Heart right ventricle (tissue), 16 donors: ENCODE results near the gene PDE7B. TPM values are rescaled to one million over a fixed set of nuclear protein-coding genes. Genes with fewer than 3 reads are reported as not detected.
A peak's percentile ranks its signal among the peaks of the same experiment; 100 is the strongest.

Experiments used
- ATAC-seq, 8 donors: fragments of 200-7000 bp; cut with Tn5 transposase; one replicate each; pipeline ENCODE4 v1.9.1; 2020; ENCODE audit warnings: mild to moderate bottlenecking in 8 of 8, moderate library complexity in 8 of 8, moderate number of reproducible peaks in 1 of 8
- DNase-seq, 2 donors: peaks; one replicate each; pipeline ENCODE4 v3.0.0-alpha.2; 2020
- H3K27ac ChIP-seq, 10 donors: fragments of 200-600 bp; sonication (generic) in 2 of 10; one replicate each; pipeline versions ENCODE4 v1.5.0 to v1.8.0; 2020 to 2022; ENCODE audit warnings: mild to moderate bottlenecking in 3 of 10
- H3K27me3 ChIP-seq, 7 donors: fragments of 200-600 bp; one replicate each; pipeline ENCODE4 v1.8.0; 2021 to 2022; ENCODE audit warnings: mild to moderate bottlenecking in 2 of 7
- H3K36me3 ChIP-seq, 9 donors: fragments of 200-600 bp; sonication (generic) in 1 of 9; one replicate each; pipeline versions ENCODE4 v1.5.0 to v1.8.0; 2020 to 2022; ENCODE audit warnings: mild to moderate bottlenecking in 2 of 9
- H3K4me1 ChIP-seq, 9 donors: fragments of 200-600 bp; sonication (generic) in 1 of 9; one replicate each; pipeline versions ENCODE4 v1.5.0 to v1.8.0; 2020 to 2022; ENCODE audit warnings: mild to moderate bottlenecking in 4 of 9
- H3K4me3 ChIP-seq, 10 donors: fragments of 200-600 bp; sonication (generic) in 2 of 10; one replicate each; pipeline versions ENCODE4 v1.5.0 to v1.8.0; 2020 to 2022; ENCODE audit warnings: mild to moderate bottlenecking in 7 of 10, moderate library complexity in 2 of 10
- H3K9me3 ChIP-seq, 11 donors: fragments of 200-600 bp in 10 of 11; sonication (generic) in 2 of 11; one replicate each; pipeline versions ENCODE4 v1.5.0 to v1.8.0; 2013 to 2022; ENCODE audit warnings: mild to moderate bottlenecking in 2 of 11, control low read depth in 1 of 11, moderate library complexity in 1 of 11
- WGBS, 2 donors: extraction: QIAGEN DNeasy Blood & Tissue Kit; methylation state at CpG; one replicate each; pipeline ENCODE4 v1.1.7; 2013; ENCODE audit warnings: inconsistent platforms in 1 of 2; 5-methylcytosine and 5-hydroxymethylcytosine counted together
- intact Hi-C, 10 donors: fragments of 100-400 bp; cut with DNase I; formaldehyde crosslinking; loops; one replicate each; pipeline versions ENCODE4 v1.11.1 to v1.14.2; 2022
- polyA plus RNA-seq, 2 donors: library from polyadenylated mRNA; stranded (reverse); fragments of 200-250 nt; gene quantifications; one replicate each; pipeline ENCODE4 v1.2.3, GENCODE V29; 2013
- total RNA-seq, 10 donors: library from RNA; stranded (reverse); fragmentation: NEBNext Ultra II Directional in 3 of 10; extraction: Animal tissue kit (Norgen Biotek cat#: 25700) in 3 of 10; gene quantifications; one replicate each; pipeline versions ENCODE4 v1.2.1 to v1.2.4, GENCODE V29; 2021 to 2023
- TF ChIP-seq, protein P1 (sequence below), 9 donors: fragments of 200-600 bp; sonication (generic) in 2 of 9; IDR thresholded peaks; one replicate each; pipeline versions ENCODE4 v1.5.0 to v1.8.0; 2021 to 2022; ENCODE audit warnings: antibody characterized with exemption in 9 of 9, mild to moderate bottlenecking in 5 of 9, moderate library complexity in 1 of 9
- donor health status: Arrhythmogenic right ventricular cardiomyopathy.
- donor health status: ischemic (EF 13 %, LVEDD 7.1; RV severe dilation, severe dysfunction).
- donor health status: healthy with polysubstance abuse.
- donor health status: DM: no; HTN: yes; CAD: no.
- donor health status: DM: no; HTN: no; CAD: no.
- donor health status: ischemic (EF 25% LVEDD 6.9; RV normal size, moderate dysfunction).
- donor health status: ischemic (EF 25% LVEDD 5.7; RV mildly dilated, moderate dysfunction).
- donor health status: healthy.
- donor health status: DM: yes; HTN: yes; CAD: no.
- donor health status: Ischemic cardiomyopathy.
- donor health status: ischemic (EF 35%, LVEDD 5.7; RV mildly dilated, moderate dysfunction).
- donor health status: nonischemic (EF 11% LVEDD 7.7; RV severe dilation, severe dysfunction).
- donor health status: DM: yes; HTN: yes; CAD: no.
- donor health status: PGD.
- donor health status: ischemic (EF 29% LVEDD 5.4; RV normal size, mild dysfunction).
- donor health status: nonischemic (EF 23%, LVEDD 6.1; RV moderate dilation, normal function).

Gene PDE7B
- total and polyA plus RNA-seq, 12 donors = 3.7 to 19.6 (median 10.8) TPM

DNA sequence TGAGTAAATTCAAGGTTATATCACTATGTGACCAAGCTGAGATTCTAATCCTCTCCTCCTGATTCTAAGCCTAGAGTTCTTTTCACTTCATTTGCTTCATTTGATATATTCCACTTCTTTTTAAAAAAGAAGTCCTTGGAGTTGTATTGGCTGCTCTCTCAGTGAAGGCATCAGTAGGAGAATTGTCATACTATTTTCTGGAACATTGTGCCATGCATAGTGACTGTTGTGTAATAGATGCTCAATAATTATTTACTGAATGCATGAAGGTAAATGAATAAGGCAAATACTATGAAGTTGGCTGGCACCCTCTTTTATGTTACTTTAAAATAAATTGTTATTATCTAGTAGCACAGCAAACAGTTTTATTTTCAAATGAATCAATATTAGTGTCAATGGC lies 209.3 kb downstream of the PDE7B start:
- peak overlapping the region in 2 of 10 donors; percentile 19 to 46 for H3K27ac ChIP-seq

DNA sequence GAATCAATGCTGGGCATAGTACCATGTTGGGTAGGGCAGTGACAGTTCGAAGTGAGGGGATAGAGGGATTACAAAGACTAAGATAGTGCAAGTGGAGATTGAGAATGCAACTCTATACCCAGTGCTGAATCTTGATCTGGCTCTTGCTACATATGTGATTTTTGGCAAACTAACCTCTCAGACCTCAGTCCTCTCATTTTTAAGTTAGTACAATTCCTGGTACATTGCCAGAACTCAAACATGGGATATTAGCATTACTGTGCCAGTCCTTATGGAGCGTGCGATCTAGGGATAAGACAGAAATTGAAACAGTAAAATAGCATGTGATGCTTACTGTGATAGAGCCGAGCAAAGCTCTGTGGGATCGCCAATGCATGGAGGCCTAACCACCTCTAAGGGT lies 210.2 kb downstream of the PDE7B start:
- ATAC-seq (no peak), DNase-seq (no peak)
- H3K4me1 ChIP-seq = peaks cover 4 to 67% (median 34%) of the 10 kb centered on the region in 9 donors
- H3K27ac ChIP-seq = no peak overlapping the region
- H3K27me3 ChIP-seq = no peaks in the 10 kb centered on the region
- TF ChIP-seq, protein P1, sequence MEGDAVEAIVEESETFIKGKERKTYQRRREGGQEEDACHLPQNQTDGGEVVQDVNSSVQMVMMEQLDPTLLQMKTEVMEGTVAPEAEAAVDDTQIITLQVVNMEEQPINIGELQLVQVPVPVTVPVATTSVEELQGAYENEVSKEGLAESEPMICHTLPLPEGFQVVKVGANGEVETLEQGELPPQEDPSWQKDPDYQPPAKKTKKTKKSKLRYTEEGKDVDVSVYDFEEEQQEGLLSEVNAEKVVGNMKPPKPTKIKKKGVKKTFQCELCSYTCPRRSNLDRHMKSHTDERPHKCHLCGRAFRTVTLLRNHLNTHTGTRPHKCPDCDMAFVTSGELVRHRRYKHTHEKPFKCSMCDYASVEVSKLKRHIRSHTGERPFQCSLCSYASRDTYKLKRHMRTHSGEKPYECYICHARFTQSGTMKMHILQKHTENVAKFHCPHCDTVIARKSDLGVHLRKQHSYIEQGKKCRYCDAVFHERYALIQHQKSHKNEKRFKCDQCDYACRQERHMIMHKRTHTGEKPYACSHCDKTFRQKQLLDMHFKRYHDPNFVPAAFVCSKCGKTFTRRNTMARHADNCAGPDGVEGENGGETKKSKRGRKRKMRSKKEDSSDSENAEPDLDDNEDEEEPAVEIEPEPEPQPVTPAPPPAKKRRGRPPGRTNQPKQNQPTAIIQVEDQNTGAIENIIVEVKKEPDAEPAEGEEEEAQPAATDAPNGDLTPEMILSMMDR (IDR thresholded peaks at IDR 0.05) = no peak
- intact Hi-C loops = no loop called here
- H3K4me3 ChIP-seq = no peak overlapping the region
- no peaks in the 10 kb centered on the region for H3K36me3 ChIP-seq
- WGBS, 2 donors = 93 to 97% methylated on average over 5 of the region's 5 CpGs
- no peaks in the 10 kb centered on the region for H3K9me3 ChIP-seq

More for the DNA sequence above, 209.3 kb downstream of the PDE7B start:
- ATAC-seq (no peak), DNase-seq (no peak)
- no peaks in the 10 kb centered on the region for H3K27me3 ChIP-seq
- no peaks in the 10 kb centered on the region for H3K36me3 ChIP-seq
- H3K9me3 ChIP-seq = no peaks in the 10 kb centered on the region
- peaks cover 4 to 62% (median 33%) of the 10 kb centered on the region in 9 donors for H3K4me1 ChIP-seq
- no peak overlapping the region for H3K4me3 ChIP-seq
- intact Hi-C loops = no loop called here
- TF ChIP-seq, protein P1 (IDR thresholded peaks at IDR 0.05) = no peak

- no peaks in the 10 kb centered on the region for H3K27me3 ChIP-seq
- H3K36me3 ChIP-seq = no peaks in the 10 kb centered on the region
- no peak for ATAC-seq
- intact Hi-C loops = no loop called here
- no peak for DNase-seq
- WGBS, 2 donors = 92 to 93% methylated on average over 3 of the region's 3 CpGs
- no peak overlapping the region for H3K4me3 ChIP-seq
- peaks cover 4 to 81% (median 47%) of the 10 kb centered on the region in 9 donors for H3K4me1 ChIP-seq
- TF ChIP-seq, protein P1 (IDR thresholded peaks at IDR 0.05) = no peak
- no peaks in the 10 kb centered on the region for H3K9me3 ChIP-seq
- no peak overlapping the region for H3K27ac ChIP-seq
Observed at GRCh38 chr6:136063096-136063495, 211.6 kb downstream of the PDE7B start.

- Histone ChIP-seq H3K9me3 (no peaks in the 10 kb centered on the region), H3K27ac (peak overlapping the region in 2 of 10 donors; percentile 68 to 78), H3K4me1 (peaks cover 0 to 72% (median 42%) of the 10 kb centered on the region in 9 donors), H3K36me3 (no peaks in the 10 kb centered on the region), H3K4me3 (no peak overlapping the region), H3K27me3 (no peaks in the 10 kb centered on the region)
- intact Hi-C loops = no loop called here
- DNase-seq = no peak
- WGBS, 2 donors = 68 to 82% methylated on average over 3 of the region's 3 CpGs
- TF ChIP-seq, protein P1 (IDR thresholded peaks at IDR 0.05) = no peak
- ATAC-seq = peak in 1 of 8 donors; percentile 7
Observed at GRCh38 chr6:136066005-136066404, 214.5 kb downstream of the PDE7B start.
